Mucosa of rectum (tissue), 2 donors: Measurements from ENCODE around the gene SMAGP.
A peak's percentile ranks its signal among the peaks of the same experiment; 100 is the strongest.
"Not testable (repeated sequence)": the region's sequence is repeated elsewhere in the genome, so short reads cannot be mapped to it uniquely, and the experiment has no call there.

Experiments
- H3K27ac ChIP-seq, 2 donors: one replicate each; pipeline ENCODE4 v1.7.0; 2013; ENCODE audit warnings: inconsistent platforms in 2 of 2, low read depth in 2 of 2, low read length in 2 of 2
- H3K27me3 ChIP-seq, 2 donors: one replicate each; pipeline ENCODE4 v1.7.0; 2013; ENCODE audit warnings: low read length in 2 of 2; ENCODE audit not compliant: control insufficient read depth in 2 of 2, insufficient read depth in 2 of 2
- H3K36me3 ChIP-seq, 2 donors: one replicate each; pipeline ENCODE4 v1.7.0; 2013; ENCODE audit warnings: low read length in 2 of 2; ENCODE audit not compliant: control insufficient read depth in 2 of 2, insufficient read depth in 2 of 2
- H3K4me1 ChIP-seq, 2 donors: one replicate each; pipeline ENCODE4 v1.7.0; 2013; ENCODE audit warnings: low read length in 2 of 2, mild to moderate bottlenecking in 1 of 2; ENCODE audit not compliant: control insufficient read depth in 2 of 2, insufficient read depth in 2 of 2
- H3K4me3 ChIP-seq, 2 donors: one replicate each; pipeline ENCODE4 v1.7.0; 2013; ENCODE audit warnings: low read length in 2 of 2
- H3K9ac ChIP-seq, 2 donors: one replicate each; pipeline ENCODE4 v1.7.0; 2013; ENCODE audit warnings: low read length in 2 of 2, low read depth in 1 of 2, mild to moderate bottlenecking in 1 of 2
- H3K9me3 ChIP-seq, 2 donors: one replicate each; pipeline ENCODE4 v1.7.0; 2013; ENCODE audit warnings: low read length in 2 of 2; ENCODE audit not compliant: control insufficient read depth in 2 of 2
- donor health status: healthy.
- donor health status: Normal muscosa, but diverticular disease.

Gene SMAGP

GRCh38 chr12:51225771-51226170, 44.4 kb downstream of the SMAGP start:
- no peak overlapping the region for H3K9ac ChIP-seq
- no peaks in the 10 kb centered on the region for H3K27me3 ChIP-seq
- H3K27ac ChIP-seq: no peak overlapping the region
- H3K9me3 ChIP-seq: no peaks in the 10 kb centered on the region
- H3K36me3 ChIP-seq: no peaks in the 10 kb centered on the region
- H3K4me1 ChIP-seq: peaks cover 0 to 2% of the 10 kb centered on the region in 2 donors
- no peak overlapping the region for H3K4me3 ChIP-seq

GRCh38 chr12:51225234-51225633, 45.0 kb downstream of the SMAGP start:
- Histone ChIP-seq H3K27ac (no peak overlapping the region), H3K27me3 (no peaks in the 10 kb centered on the region), H3K4me3 (no peak overlapping the region), H3K9ac (no peak overlapping the region), H3K36me3 (no peaks in the 10 kb centered on the region), H3K4me1 (peaks cover 0 to 2% of the 10 kb centered on the region in 2 donors), H3K9me3 (no peaks in the 10 kb centered on the region)

- no peak overlapping the region for H3K27ac ChIP-seq
- no peak overlapping the region for H3K9ac ChIP-seq
- no peaks in the 10 kb centered on the region for H3K9me3 ChIP-seq
- peaks cover 0 to 2% of the 10 kb centered on the region in 2 donors for H3K4me1 ChIP-seq
- H3K27me3 ChIP-seq: no peaks in the 10 kb centered on the region
- no peaks in the 10 kb centered on the region for H3K36me3 ChIP-seq
- H3K4me3 ChIP-seq: no peak overlapping the region
These were observed 45.6 kb downstream of the SMAGP start for GRCh38 chr12:51224625-51225024.

GRCh38 chr12:51222461-51222860, 47.8 kb downstream of the SMAGP start:
- no peaks in the 10 kb centered on the region for H3K27me3 ChIP-seq

DNA sequence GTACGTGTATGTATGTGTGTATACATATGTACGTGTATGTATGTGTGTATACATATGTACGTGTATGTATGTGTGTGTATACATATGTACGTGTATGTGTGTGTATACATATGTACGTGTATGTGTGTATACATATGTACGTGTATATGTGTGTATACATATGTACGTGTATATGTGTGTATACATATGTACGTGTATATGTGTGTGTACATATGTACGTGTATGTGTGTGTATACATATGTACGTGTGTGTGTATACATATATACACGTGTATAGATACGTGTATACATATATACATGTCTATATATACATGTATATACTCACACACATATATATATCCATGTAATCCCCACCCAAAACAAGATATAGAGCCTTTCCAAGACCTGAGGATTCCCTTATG, 50.4 kb downstream of the SMAGP start:
- H3K4me1 ChIP-seq: peaks cover 12 to 14% of the 10 kb centered on the region in 2 donors
- not testable (repeated sequence) for H3K9me3 ChIP-seq, H3K4me3 ChIP-seq, H3K27me3 ChIP-seq, H3K36me3 ChIP-seq, H3K27ac ChIP-seq, H3K9ac ChIP-seq

More at GRCh38 chr12:51222461-51222860, 47.8 kb downstream of the SMAGP start:
- Histone ChIP-seq H3K4me1 (peaks cover 10 to 14% of the 10 kb centered on the region in 2 donors), H3K27ac (no peak overlapping the region), H3K36me3 (no peaks in the 10 kb centered on the region), H3K9me3 (no peaks in the 10 kb centered on the region), H3K4me3 (no peak overlapping the region), H3K9ac (no peak overlapping the region)

GRCh38 chr12:51219322-51219721, 50.9 kb downstream of the SMAGP start:
- peaks cover 12 to 14% of the 10 kb centered on the region in 2 donors for H3K4me1 ChIP-seq
- H3K27ac ChIP-seq: peak overlapping the region in 1 of 2 donors; percentile 89
- no peaks in the 10 kb centered on the region for H3K9me3 ChIP-seq
- peak overlapping the region in 1 of 2 donors; percentile 93 for H3K4me3 ChIP-seq
- H3K36me3 ChIP-seq: no peaks in the 10 kb centered on the region
- no peaks in the 10 kb centered on the region for H3K27me3 ChIP-seq
- H3K9ac ChIP-seq: no peak overlapping the region

DNA sequence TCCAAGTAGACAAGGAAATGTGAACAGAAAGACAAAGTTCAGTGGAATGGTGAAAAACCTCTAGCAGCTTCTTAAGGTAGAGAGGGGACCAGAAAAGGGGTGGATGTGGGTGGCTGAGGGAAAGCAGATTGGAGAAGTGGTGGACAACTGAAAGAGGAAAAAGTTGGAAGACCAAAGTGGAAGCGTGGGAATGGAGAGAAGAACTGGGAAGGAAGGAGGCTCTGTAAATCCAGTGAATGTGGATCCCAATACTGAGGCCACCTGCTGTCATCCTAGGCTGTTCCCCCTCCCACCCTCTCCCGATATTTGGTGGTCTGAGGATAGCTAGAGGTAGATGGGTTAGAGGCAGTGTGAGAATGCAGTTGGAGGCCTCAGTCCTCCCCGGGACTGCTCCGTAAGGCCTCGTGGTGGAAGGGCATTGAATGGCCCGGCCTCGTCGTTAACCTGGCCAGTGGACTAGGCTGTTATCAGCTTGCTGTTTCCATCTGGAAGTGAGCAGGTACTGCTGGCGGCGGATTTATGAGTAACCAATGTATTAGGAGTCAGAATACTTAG, 51.5 kb downstream of the SMAGP start:
- H3K9me3 ChIP-seq: no peaks in the 10 kb centered on the region
- H3K27ac ChIP-seq: peak overlapping the region; percentile 80 to 89
- H3K9ac ChIP-seq: peak overlapping the region; percentile 79 to 96
- peak overlapping the region; percentile 91 to 93 for H3K4me3 ChIP-seq
- H3K4me1 ChIP-seq: peaks cover 12 to 14% of the 10 kb centered on the region in 2 donors
- H3K27me3 ChIP-seq: no peaks in the 10 kb centered on the region
- H3K36me3 ChIP-seq: no peaks in the 10 kb centered on the region

- peak within 1 kb of the TSS; percentile 80 to 89 for H3K27ac ChIP-seq
- H3K36me3 ChIP-seq: no peaks in the 10 kb centered on the region
- H3K4me3 ChIP-seq: peak within 1 kb of the TSS; percentile 91 to 93
- no peaks in the 10 kb centered on the region for H3K27me3 ChIP-seq
- peak within 1 kb of the TSS; percentile 79 to 96 for H3K9ac ChIP-seq
- H3K4me1 ChIP-seq: peaks cover 12 to 14% of the 10 kb centered on the region in 2 donors
- H3K9me3 ChIP-seq: no peaks in the 10 kb centered on the region
These were observed 52.1 kb downstream of the SMAGP start, which contains the start of gene POU6F1 for GRCh38 chr12:51217968-51218606. Gene POU6F1 (minus strand): TSS chr12:51218062. CDS start chr12:51206836, 11,226 bp downstream.

DNA sequence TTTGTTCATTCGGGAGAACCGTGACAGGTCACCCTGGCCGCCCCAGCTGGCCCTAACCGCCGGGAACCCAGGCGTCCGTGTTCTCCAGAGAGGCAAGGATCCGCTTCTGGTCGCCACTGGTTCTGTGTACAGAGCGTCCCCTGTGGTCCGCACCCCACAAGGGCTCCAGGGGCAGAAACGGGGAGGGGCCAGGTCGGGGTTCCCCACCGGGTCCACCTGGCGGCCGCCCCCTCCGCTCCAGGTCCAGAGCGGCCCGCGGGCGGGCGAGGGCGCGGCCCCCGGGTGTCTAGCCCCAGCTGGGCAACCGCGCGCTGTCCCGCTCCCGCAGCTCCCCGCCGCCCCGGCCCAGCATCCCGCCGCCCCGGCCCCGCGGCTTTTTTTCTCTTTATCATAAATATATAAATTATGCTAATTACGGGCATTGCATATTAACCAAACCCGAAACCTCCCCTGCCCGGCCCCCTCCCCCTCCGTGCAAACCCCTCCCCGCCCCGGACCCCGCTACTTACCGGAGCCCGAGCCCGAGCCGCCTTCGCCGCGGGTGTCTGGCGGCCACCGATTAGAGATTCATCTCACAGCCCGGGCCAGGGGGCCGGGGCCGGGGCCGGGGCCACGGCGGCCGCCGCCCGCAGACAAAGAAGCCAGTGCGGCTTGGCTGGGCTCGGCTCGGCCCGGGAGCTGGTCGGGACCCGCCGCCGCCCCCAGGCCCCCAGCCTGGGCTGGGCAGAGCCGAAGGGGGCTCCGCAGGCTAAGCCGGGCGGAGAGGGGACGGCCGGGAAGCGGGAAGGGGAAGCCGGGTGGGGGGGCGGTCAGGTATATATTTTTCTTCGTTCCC, 52.9 kb downstream of the SMAGP start:
- peak overlapping the region; percentile 80 to 89 for H3K27ac ChIP-seq
- no peaks in the 10 kb centered on the region for H3K27me3 ChIP-seq
- H3K4me1 ChIP-seq: peaks cover 12 to 13% of the 10 kb centered on the region in 2 donors
- H3K4me3 ChIP-seq: peak overlapping the region; percentile 91 to 93
- peak overlapping the region; percentile 79 to 96 for H3K9ac ChIP-seq
- H3K36me3 ChIP-seq: no peaks in the 10 kb centered on the region
- no peaks in the 10 kb centered on the region for H3K9me3 ChIP-seq

GRCh38 chr12:51216642-51217041, 53.6 kb downstream of the SMAGP start:
- H3K9me3 ChIP-seq: no peaks in the 10 kb centered on the region
- peak overlapping the region in 1 of 2 donors; percentile 89 for H3K27ac ChIP-seq
- peaks cover 11 to 12% of the 10 kb centered on the region in 2 donors for H3K4me1 ChIP-seq
- H3K27me3 ChIP-seq: no peaks in the 10 kb centered on the region
- peak overlapping the region; percentile 63 to 70 for H3K4me3 ChIP-seq
- H3K36me3 ChIP-seq: no peaks in the 10 kb centered on the region
- peak overlapping the region in 1 of 2 donors; percentile 60 for H3K9ac ChIP-seq
